GM20000 (cell line): ENCODE data around the gene TBX1.
"Not testable (repeated sequence)": the region's sequence is repeated elsewhere in the genome, so short reads cannot be mapped to it uniquely, and the experiment has no call there.

ENCODE experiments used
- DNase-seq: peaks from one replicate; pipeline ENCODE4 v3.0.0; 2012; ENCODE audit warnings: low spot score
- TF ChIP-seq, protein P1 (sequence below): IDR thresholded peaks from 2 replicates; pipeline ENCODE4 v1.5.1; 2012; ENCODE audit warnings: mild to moderate bottlenecking, control low read depth; ENCODE audit errors: extremely low read depth, missing control alignments

Gene TBX1

DNA sequence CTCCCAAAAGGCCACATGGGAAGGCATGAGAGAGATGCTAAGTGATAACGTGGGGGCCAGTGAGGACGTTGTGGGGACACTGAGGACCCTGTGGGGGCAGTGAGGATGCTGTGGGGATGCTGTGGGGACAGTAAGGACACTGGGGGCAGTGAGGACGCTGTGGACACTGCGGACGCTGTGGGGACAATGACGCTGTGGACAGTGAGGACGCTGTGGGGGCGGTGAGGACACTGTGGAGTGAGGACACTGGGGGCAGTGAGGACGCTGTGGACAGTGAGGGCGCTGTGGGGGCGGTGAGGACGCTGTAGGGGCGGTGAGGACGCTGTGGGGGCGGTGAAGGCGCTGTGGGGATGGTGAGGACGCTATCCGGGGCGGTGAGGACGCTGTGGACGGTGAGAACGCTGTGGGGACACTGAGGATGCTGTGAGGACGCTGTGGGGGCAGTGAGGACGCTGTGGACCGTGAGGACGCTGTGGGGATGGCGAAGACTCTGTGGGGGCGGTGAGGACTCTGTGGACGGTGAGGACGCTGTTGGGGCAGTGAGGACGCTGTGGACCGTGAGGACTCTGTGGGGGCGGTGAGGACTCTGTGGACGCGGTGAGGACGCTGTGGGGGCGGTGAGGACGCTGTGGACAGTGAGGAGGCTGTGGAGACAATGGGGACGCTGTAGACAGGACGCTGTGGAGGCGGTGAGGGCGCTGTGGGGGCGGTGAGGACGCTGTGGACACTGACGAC lies 35.5 kb upstream of the TBX1 start:
- DNase-seq = no peak
- TF ChIP-seq, protein P1, sequence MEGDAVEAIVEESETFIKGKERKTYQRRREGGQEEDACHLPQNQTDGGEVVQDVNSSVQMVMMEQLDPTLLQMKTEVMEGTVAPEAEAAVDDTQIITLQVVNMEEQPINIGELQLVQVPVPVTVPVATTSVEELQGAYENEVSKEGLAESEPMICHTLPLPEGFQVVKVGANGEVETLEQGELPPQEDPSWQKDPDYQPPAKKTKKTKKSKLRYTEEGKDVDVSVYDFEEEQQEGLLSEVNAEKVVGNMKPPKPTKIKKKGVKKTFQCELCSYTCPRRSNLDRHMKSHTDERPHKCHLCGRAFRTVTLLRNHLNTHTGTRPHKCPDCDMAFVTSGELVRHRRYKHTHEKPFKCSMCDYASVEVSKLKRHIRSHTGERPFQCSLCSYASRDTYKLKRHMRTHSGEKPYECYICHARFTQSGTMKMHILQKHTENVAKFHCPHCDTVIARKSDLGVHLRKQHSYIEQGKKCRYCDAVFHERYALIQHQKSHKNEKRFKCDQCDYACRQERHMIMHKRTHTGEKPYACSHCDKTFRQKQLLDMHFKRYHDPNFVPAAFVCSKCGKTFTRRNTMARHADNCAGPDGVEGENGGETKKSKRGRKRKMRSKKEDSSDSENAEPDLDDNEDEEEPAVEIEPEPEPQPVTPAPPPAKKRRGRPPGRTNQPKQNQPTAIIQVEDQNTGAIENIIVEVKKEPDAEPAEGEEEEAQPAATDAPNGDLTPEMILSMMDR = no peak

DNA sequence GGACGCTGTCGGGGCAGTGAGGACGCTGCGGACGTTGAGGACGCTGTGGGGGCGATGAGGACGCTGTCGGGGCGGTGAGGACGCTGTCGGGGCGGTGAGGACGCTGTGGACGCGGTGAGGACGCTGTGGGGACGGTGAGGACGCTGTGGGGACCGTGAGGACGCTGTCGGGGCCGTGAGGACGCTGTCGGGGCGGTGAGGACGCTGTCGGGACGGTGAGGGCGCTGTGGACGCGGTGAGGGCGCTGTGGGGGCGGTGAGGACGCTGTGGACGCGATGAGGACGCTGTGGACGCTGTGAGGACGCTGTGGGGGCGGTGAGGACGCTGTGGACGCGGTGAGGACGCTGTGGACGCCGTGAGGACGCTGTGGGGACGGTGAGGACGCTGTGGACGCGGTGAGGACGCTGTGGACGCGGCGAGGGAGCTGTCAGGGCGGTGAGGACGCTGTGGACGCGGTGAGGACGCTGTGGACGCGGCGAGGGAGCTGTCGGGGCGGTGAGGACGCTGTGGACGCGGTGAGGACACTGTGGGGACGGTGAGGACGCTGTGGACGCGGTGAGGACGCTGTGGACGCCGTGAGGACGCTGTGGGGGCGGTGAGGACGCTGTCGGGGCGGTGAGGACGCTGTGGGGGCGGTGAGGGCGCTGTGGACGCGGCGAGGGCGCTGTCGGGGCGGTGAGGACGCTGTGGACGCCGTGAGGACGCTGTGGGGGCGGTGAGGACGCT lies 34.4 kb upstream of the TBX1 start:
- not testable (repeated sequence) for DNase-seq

GRCh38 chr22:19727310-19728150 lies 33.0 kb upstream of the TBX1 start:
- TF ChIP-seq, protein P1 = no peak
- DNase-seq = no peak

DNA sequence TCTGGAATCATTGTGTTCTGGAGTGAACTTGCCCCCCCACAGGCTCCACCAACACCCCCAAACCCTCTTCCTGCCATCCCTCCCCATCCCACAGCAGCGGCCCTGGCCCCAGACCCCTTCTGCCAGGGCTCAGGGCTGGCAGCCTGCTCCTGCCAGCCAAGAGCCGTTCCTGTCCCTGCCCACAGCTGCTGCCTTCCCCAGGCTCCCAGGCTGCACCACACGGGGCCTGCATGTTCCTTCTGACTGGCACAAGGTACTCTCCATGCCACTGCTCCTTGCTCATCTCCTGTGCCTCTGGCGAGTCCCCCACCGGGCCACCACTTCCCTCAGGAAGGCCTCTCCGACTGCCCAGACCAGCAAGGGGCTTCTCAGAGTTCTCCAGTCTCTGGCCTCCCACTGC lies 32.3 kb upstream of the TBX1 start:
- DNase-seq = no peak
- TF ChIP-seq, protein P1 = no peak

- TF ChIP-seq, protein P1 = no peak
- no peak for DNase-seq
These were observed 31.7 kb upstream of the TBX1 start for GRCh38 chr22:19728836-19729235.

GRCh38 chr22:19729507-19729906 lies 31.1 kb upstream of the TBX1 start:
- no peak for DNase-seq
- TF ChIP-seq, protein P1 = no peak

- TF ChIP-seq, protein P1 = no peak
- DNase-seq = no peak
These were observed 30.4 kb upstream of the TBX1 start for GRCh38 chr22:19730198-19730597.
